H1 (cell line): ENCODE measurements around the gene EPHA2. TPM values are rescaled to one million over a fixed set of nuclear protein-coding genes. Genes with fewer than 3 reads are reported as not detected.

Experiments
- CTCF ChIA-PET: fragments of 300-600 bp; sonication (Branson Sonifier 250); formaldehyde crosslinking; loops from one replicate; lab custom pipeline; 2021; ENCODE audit not compliant: partially characterized antibody; lab: Charles Lee
- POLR2A ChIA-PET: fragments of 300-600 bp; sonication (Branson Sonifier 250); formaldehyde crosslinking; loops from one replicate; lab custom pipeline; 2021; ENCODE audit warnings: inconsistent platforms; ENCODE audit not compliant: partially characterized antibody; lab: Charles Lee
- DNase-seq, 2 experiments: peaks; one replicate each; pipeline versions ENCODE4 v3.0.0 to v3.0.0-alpha.2; 2010 to 2022; ENCODE audit warnings: low spot score in 2 of 2, low read depth in 1 of 2, mixed read lengths in 1 of 2
- FAIRE-seq: peaks from 2 replicates; lab custom pipeline; 2011; peaks lifted over from hg19 to GRCh38; lab: Jason Lieb, UNC
- H2AFZ ChIP-seq: 2 replicates; pipeline ENCODE4 v1.8.1; 2012; ENCODE audit warnings: low read length, inconsistent platforms
- H2AK5ac ChIP-seq: 2 replicates; pipeline ENCODE4 v1.6.1; 2013; ENCODE audit warnings: low read depth, low read length
- H2BK120ac ChIP-seq: replicated peaks from 2 replicates; pipeline ENCODE3; 2013; ENCODE audit warnings: low read depth, low read length, inconsistent platforms
- H2BK12ac ChIP-seq: 2 replicates; pipeline ENCODE4 v1.6.1; 2013; ENCODE audit warnings: low read depth, low read length
- H2BK15ac ChIP-seq: 2 replicates; pipeline ENCODE4 v1.6.1; 2013; ENCODE audit warnings: low read length
- H2BK20ac ChIP-seq: 2 replicates; pipeline ENCODE4 v1.6.1; 2013; ENCODE audit warnings: low read length
- H2BK5ac ChIP-seq: 2 replicates; pipeline ENCODE4 v1.6.1; 2013; ENCODE audit warnings: low read depth, low read length
- H3K14ac ChIP-seq: 2 replicates; pipeline ENCODE4 v1.6.1; 2013; ENCODE audit warnings: inconsistent platforms; ENCODE audit not compliant: insufficient read length
- H3K18ac ChIP-seq: 2 replicates; pipeline ENCODE4 v1.6.1; 2013; ENCODE audit warnings: low read length; ENCODE audit errors: extremely low read depth
- H3K23ac ChIP-seq: 2 replicates; pipeline ENCODE4 v1.6.1; 2013; ENCODE audit warnings: inconsistent platforms; ENCODE audit not compliant: insufficient read length
- H3K23me2 ChIP-seq: 2 replicates; pipeline ENCODE4 v1.6.1; 2013; ENCODE audit warnings: low read depth, low read length
- H3K27ac ChIP-seq: 2 replicates; pipeline ENCODE4 v1.6.1; 2011; ENCODE audit warnings: low read depth, low read length, inconsistent platforms
- H3K27me3 ChIP-seq, 4 experiments: replicated peaks in 1 of 4; 1 replicate in 1 of 4; 2 replicates in 3 of 4; pipeline versions ENCODE4 v1.6.1 to v1.8.1; 2011 to 2013; ENCODE audit warnings: low read length in 3 of 4, mild to moderate bottlenecking in 3 of 4, inconsistent platforms in 2 of 4, mixed read lengths in 2 of 4, moderate library complexity in 1 of 4; ENCODE audit not compliant: control insufficient read depth in 3 of 4, insufficient read depth in 3 of 4; ENCODE audit errors: extremely low read depth in 1 of 4
- H3K36me3 ChIP-seq, 4 experiments: 2 replicates each; pipeline versions ENCODE4 v1.6.1 to v1.8.1; 2011 to 2013; ENCODE audit warnings: mild to moderate bottlenecking in 4 of 4, low read length in 3 of 4, moderate library complexity in 2 of 4, control low read depth in 1 of 4, inconsistent platforms in 1 of 4; ENCODE audit not compliant: insufficient read depth in 4 of 4, control insufficient read depth in 2 of 4
- H3K4ac ChIP-seq: replicated peaks from 2 replicates; pipeline ENCODE3; 2013; ENCODE audit warnings: low read length, low read depth, mixed read lengths, inconsistent platforms; ENCODE audit not compliant: insufficient read length
- H3K4me1 ChIP-seq, 4 experiments: replicated peaks in 1 of 4; 1 replicate in 1 of 4; 2 replicates in 3 of 4; pipeline versions ENCODE4 v1.6.1 to v1.8.1; 2011 to 2013; ENCODE audit warnings: low read length in 3 of 4, inconsistent platforms in 2 of 4, mixed read lengths in 1 of 4; ENCODE audit not compliant: insufficient read depth in 4 of 4, control insufficient read depth in 3 of 4
- H3K4me2 ChIP-seq, 2 experiments: 2 replicates each; pipeline versions ENCODE4 v1.6.1 to v1.8.1; 2011 to 2013; ENCODE audit warnings: low read depth in 2 of 2, low read length in 2 of 2, control low read depth in 1 of 2, inconsistent platforms in 1 of 2, mild to moderate bottlenecking in 1 of 2; ENCODE audit not compliant: insufficient read depth in 1 of 2
- H3K4me3 ChIP-seq, 4 experiments: fragments of 200-600, 300-600 bp in 1 of 4; sonication (generic), shearing (Covaris generic), sonication (Bioruptor Twin) in 1 of 4; 2 replicates each; pipeline versions ENCODE4 v1.5.1 to v1.8.1; 2011 to 2016; ENCODE audit warnings: low read length in 4 of 4, low read depth in 3 of 4, control low read depth in 2 of 4, inconsistent platforms in 2 of 4, mild to moderate bottlenecking in 2 of 4, mixed read lengths in 1 of 4, moderate library complexity in 1 of 4; ENCODE audit not compliant: insufficient read depth in 2 of 4; ENCODE audit errors: extremely low read depth in 1 of 4
- H3K56ac ChIP-seq: replicated peaks from 2 replicates; pipeline ENCODE3; 2013; ENCODE audit warnings: low read depth, mild to moderate bottlenecking, mixed read lengths, low read length, inconsistent platforms; ENCODE audit not compliant: insufficient read length
- H3K79me1 ChIP-seq: 2 replicates; pipeline ENCODE4 v1.6.1; 2013; ENCODE audit warnings: low read depth, low read length, control low read depth
- H3K79me2 ChIP-seq, 2 experiments: 2 replicates each; pipeline versions ENCODE4 v1.6.1 to v1.8.1; 2012 to 2013; ENCODE audit warnings: low read length in 2 of 2, mild to moderate bottlenecking in 2 of 2, inconsistent platforms in 1 of 2; ENCODE audit not compliant: insufficient read depth in 2 of 2, control insufficient read depth in 1 of 2
- H3K9ac ChIP-seq, 4 experiments: replicated peaks in 1 of 4; 1 replicate in 1 of 4; 2 replicates in 3 of 4; pipeline versions ENCODE4 v1.6.1 to v1.8.1; 2011 to 2013; ENCODE audit warnings: low read depth in 3 of 4, low read length in 3 of 4, control low read depth in 2 of 4, mild to moderate bottlenecking in 2 of 4, moderate library complexity in 2 of 4, inconsistent platforms in 1 of 4; ENCODE audit errors: extremely low read depth in 1 of 4
- H3K9me3 ChIP-seq, 2 experiments: 2 replicates each; pipeline versions ENCODE4 v1.6.1 to v1.8.1; 2012 to 2013; ENCODE audit warnings: mild to moderate bottlenecking in 2 of 2, moderate library complexity in 2 of 2, control low read depth in 1 of 2, inconsistent platforms in 1 of 2, low read depth in 1 of 2, low read length in 1 of 2, mixed read lengths in 1 of 2; ENCODE audit not compliant: insufficient read depth in 2 of 2
- H4K20me1 ChIP-seq, 2 experiments: replicated peaks in 1 of 2; 2 replicates each; pipeline versions ENCODE3 to v1.8.1; 2011 to 2013; ENCODE audit warnings: inconsistent platforms in 2 of 2, low read length in 2 of 2, mild to moderate bottlenecking in 1 of 2; ENCODE audit not compliant: insufficient read depth in 2 of 2, control insufficient read depth in 1 of 2
- H4K5ac ChIP-seq: 2 replicates; pipeline ENCODE4 v1.6.1; 2013; ENCODE audit warnings: low read length, low read depth, mixed read lengths, inconsistent platforms; ENCODE audit not compliant: insufficient read length
- H4K8ac ChIP-seq: 2 replicates; pipeline ENCODE4 v1.8.0; 2013; ENCODE audit warnings: mild to moderate bottlenecking, moderate library complexity, low read length, inconsistent platforms; ENCODE audit not compliant: insufficient read depth; ENCODE audit errors: extremely low read depth
- H4K91ac ChIP-seq: replicated peaks from 2 replicates; pipeline ENCODE3; 2013; ENCODE audit warnings: low read length, mixed read lengths, inconsistent platforms; ENCODE audit not compliant: insufficient read length
- ASH2L ChIP-seq: fragments of 200-600, 300-600 bp; sonication (generic); IDR thresholded peaks from one replicate; pipeline ENCODE4 v1.7.1; 2017; ENCODE audit warnings: low read length
- CBX5 ChIP-seq: fragments of 300-800, 300-1000 bp; sonication (generic); IDR thresholded peaks from 2 replicates; pipeline ENCODE4 v1.7.1; 2016; ENCODE audit warnings: antibody characterized with exemption, low read length, low read depth
- CHD1 ChIP-seq: IDR thresholded peaks from 2 replicates; pipeline ENCODE4 v1.6.1; 2012; ENCODE audit warnings: low read depth, low read length, improper control_type of control experiment
- E2F6 ChIP-seq: IDR thresholded peaks from 2 replicates; pipeline ENCODE4 v1.6.1; 2012; ENCODE audit warnings: inconsistent platforms
- GABPA ChIP-seq: IDR thresholded peaks from 2 replicates; pipeline ENCODE4 v1.6.1; 2011; ENCODE audit warnings: mild to moderate bottlenecking, low read length, moderate library complexity, borderline replicate concordance; ENCODE audit not compliant: insufficient read depth
- JUN ChIP-seq: IDR thresholded peaks from 2 replicates; pipeline ENCODE4 v1.6.1; 2011; ENCODE audit warnings: low read depth, mild to moderate bottlenecking, improper control_type of control experiment, low read length
- MAX ChIP-seq: IDR thresholded peaks from 2 replicates; pipeline ENCODE4 v1.6.1; 2012; ENCODE audit warnings: inconsistent platforms
- NANOG ChIP-seq: IDR thresholded peaks from 2 replicates; pipeline ENCODE4 v1.6.1; 2011; ENCODE audit warnings: low read length, low read depth, mild to moderate bottlenecking, inconsistent platforms; ENCODE audit not compliant: insufficient read depth, poor library complexity, severe bottlenecking
- NRF1 ChIP-seq: IDR thresholded peaks from 2 replicates; pipeline ENCODE4 v1.6.1; 2011; ENCODE audit warnings: mild to moderate bottlenecking, low read depth, low read length, improper control_type of control experiment
- POLR2A ChIP-seq, 2 experiments: IDR thresholded peaks; 1 replicate in 1 of 2; 2 replicates in 1 of 2; pipeline ENCODE4 v1.6.1; 2011; ENCODE audit warnings: low read depth in 2 of 2, low read length in 2 of 2, mild to moderate bottlenecking in 2 of 2; ENCODE audit errors: control extremely low read depth in 1 of 2
- YY1 ChIP-seq: IDR thresholded peaks from 2 replicates; pipeline ENCODE4 v1.6.1; 2011; ENCODE audit warnings: low read depth, mild to moderate bottlenecking, low read length
- WGBS, 2 experiments: shearing (Covaris generic) in 1 of 2; methylation state at CpG; one replicate each; pipeline versions ENCODE4 v1.1.6 to v1.1.7; 2013 to 2015; ENCODE audit warnings: low lambda C conversion rate in 2 of 2, mixed read lengths in 2 of 2, inconsistent platforms in 1 of 2, low coverage in 1 of 2, missing lambda C conversion rate in 1 of 2; ENCODE audit not compliant: insufficient replicate concordance in 2 of 2, insufficient coverage in 1 of 2, insufficient read length in 1 of 2; ENCODE audit errors: extremely low coverage in 1 of 2, missing lambda C conversion rate in 1 of 2; 5-methylcytosine and 5-hydroxymethylcytosine counted together
- polyA plus RNA-seq, 7 experiments: library from polyadenylated mRNA; depleted of rRNA in 3 of 7; stranded (reverse) in 5 of 7; unstranded in 2 of 7; fragments of >200 nt in 5 of 7; fragments of 200-250 nt in 2 of 7; gene quantifications; 1 replicate in 5 of 7; 2 replicates in 1 of 7; 4 replicates in 1 of 7; pipeline versions ENCODE4 v1.2.1 to v1.2.3, GENCODE V29; 2011 to 2013; ENCODE audit warnings: missing spikeins in 2 of 7, mixed read lengths in 2 of 7
- total RNA-seq: library from RNA; stranded (reverse); fragmentation: NEBNext Ultra II Directional; extraction: Animal tissue kit (Norgen Biotek cat#: 25700); gene quantifications from 2 replicates; pipeline ENCODE4 v1.2.1, GENCODE V29; 2021

The EPHA2 gene
- total and polyA plus RNA-seq, 2 of the 8 experiments (the other 6 are each of a cell fraction or from before 2014, with no cell fraction given), result 26.8 to 33.6 TPM

GRCh38 chr1:16191916-16192546 lies 36.2 kb upstream of the EPHA2 start:
- Histone ChIP-seq H3K56ac (no peak overlapping the region), H3K14ac (no peak overlapping the region), H3K4me1 (no peaks in the 10 kb centered on the region), H2BK120ac (no peak overlapping the region), H2BK12ac (no peak overlapping the region), H2BK15ac (no peak overlapping the region), H2BK5ac (no peak overlapping the region), H4K20me1 (no peaks in the 10 kb centered on the region), H3K27me3 (no peaks in the 10 kb centered on the region), H3K4ac (no peak overlapping the region), H2AFZ (no peak overlapping the region), H3K79me2 (no peaks in the 10 kb centered on the region), H3K23me2 (no peaks in the 10 kb centered on the region; the same call in 1 of the 2 replicates), H4K91ac (no peak overlapping the region), H3K36me3 (no peaks in the 10 kb centered on the region), H3K23ac (no peak overlapping the region), H2BK20ac (no peak overlapping the region), H4K8ac (no peak overlapping the region; the same call in 1 of the 2 replicates), H3K27ac (no peak overlapping the region), H3K79me1 (no peaks in the 10 kb centered on the region), H2AK5ac (no peak overlapping the region), H4K5ac (no peak overlapping the region), H3K9ac (no peak overlapping the region), H3K4me3 (no peak overlapping the region), H3K9me3 (no peaks in the 10 kb centered on the region), H3K4me2 (no peak overlapping the region), H3K18ac (no peak overlapping the region)
- TF ChIP-seq POLR2A (IDR thresholded peaks at IDR 0.05; ENCODE audit: control extremely low read depth in 1 of 2, low read depth in 2 of 2, low read length in 2 of 2), result no peak
- no peak for TF ChIP-seq YY1
- TF ChIP-seq NANOG, result no peak
- no peak for TF ChIP-seq GABPA
- no peak for TF ChIP-seq JUN
- no peak for TF ChIP-seq E2F6
- TF ChIP-seq NRF1, result no peak
- TF ChIP-seq CBX5, result no peak
- no peak for TF ChIP-seq CHD1
- TF ChIP-seq MAX, result no peak
- no peak for TF ChIP-seq ASH2L
- POLR2A ChIA-PET, result interaction anchor here (0.9 to 1.2 kb wide), 3 partner anchors 8 to 113 kb away, joined by 3 to 4 read pairs (median 4); partner anchors contain the start of gene ARHGEF19
- DNase-seq (no peak), FAIRE-seq (no peak)
- WGBS, 2 experiments, result 89% methylated on average over 6 of the region's 6 CpGs; no CpG with 5 or more reads in 1 of the 2 experiments
- CTCF ChIA-PET, result interaction anchor here (0.8 to 17.1 kb wide), 9 partner anchors 11 to 249 kb away, joined by 3 to 569 read pairs (median 4); partner anchors contain the start of genes FAM131C and NECAP2
